ENCODE results near the gene MPHOSPH10. TPM values are rescaled to one million over a fixed set of nuclear protein-coding genes. Genes with fewer than 3 reads are reported as not detected.
"Not testable (repeated sequence)": the region's sequence is repeated elsewhere in the genome, so short reads cannot be mapped to it uniquely, and the experiment has no call there.

MPHOSPH10 gene
- total and polyA plus RNA-seq, 2 donors (not counting 3 experiments of a cell fraction or from before 2014, with no cell fraction given) = 4.4 to 38.8 TPM

DNA sequence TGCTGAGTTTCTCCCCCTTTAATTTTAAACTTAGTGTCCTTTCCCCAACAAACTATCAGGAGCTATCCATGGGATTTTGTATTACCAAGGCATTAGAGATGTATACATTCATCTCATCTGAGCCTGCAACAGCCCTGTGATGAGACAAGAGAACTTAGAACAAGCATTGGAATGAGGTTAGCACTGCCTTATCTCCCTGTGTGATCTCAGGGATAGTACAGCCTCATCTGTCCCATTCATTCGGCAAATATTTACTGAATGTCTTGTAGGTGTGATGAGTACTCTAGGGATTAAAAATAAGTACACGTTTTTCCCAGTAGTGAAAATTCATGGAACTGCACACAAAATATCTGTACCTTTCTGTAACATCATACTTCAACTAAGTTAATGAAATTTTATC lies 50.9 kb downstream of the MPHOSPH10 start:
- Histone ChIP-seq H3K27ac (ENCODE audit: insufficient read depth, low read depth, low read length) (no peak overlapping the region), H3K27me3 (ENCODE audit: control insufficient read depth in 2 of 2, insufficient read depth in 2 of 2, low read length in 2 of 2) (peaks cover 3 to 13% of the 10 kb centered on the region in 2 experiments), H3K4me3 (replicated peaks in 1 of 3; ENCODE audit: insufficient read depth in 1 of 3, low read depth in 1 of 3, low read length in 3 of 3) (no peak overlapping the region), H3K4me2 (ENCODE audit: insufficient read depth, low read length) (no peak overlapping the region), H2AFZ (ENCODE audit: low read depth, low read length) (no peak overlapping the region), H3K9ac (replicated peaks; ENCODE audit: extremely low read depth, insufficient read depth, low read length) (no peak overlapping the region), H4K20me1 (replicated peaks; ENCODE audit: control insufficient read depth, extremely low read depth, insufficient read depth, low read length) (no peaks in the 10 kb centered on the region), H3K36me3 (ENCODE audit: control insufficient read depth in 2 of 2, extremely low read depth in 1 of 2, insufficient read depth in 2 of 2, low read length in 2 of 2) (no peaks in the 10 kb centered on the region), H3K4me1 (ENCODE audit: control insufficient read depth, extremely low read depth, insufficient read depth, low read length) (no peaks in the 10 kb centered on the region), H3K79me2 (ENCODE audit: control insufficient read depth, insufficient read depth, low read length) (no peaks in the 10 kb centered on the region), H3K9me3 (replicated peaks; ENCODE audit: control insufficient read depth, insufficient read depth, low read length) (no peaks in the 10 kb centered on the region), H3K9me1 (replicated peaks; ENCODE audit: control insufficient read depth, extremely low read depth, insufficient read depth, low read length) (no peaks in the 10 kb centered on the region)
- DNase-seq (ENCODE audit: low read depth, low spot score) = no peak
- intact Hi-C loops (cut with micrococcal nuclease) = no loop called here
- no TSS peak for BruUV-seq (replicated peaks)
- TF ChIP-seq GATA2 (IDR thresholded peaks at IDR 0.05; ENCODE audit: insufficient read depth, insufficient read length, low read depth, low read length) = no peak
- no peak for TF ChIP-seq POLR2AphosphoS5 (IDR thresholded peaks at IDR 0.05; ENCODE audit: insufficient read depth, low read depth, low read length)
- no peak for TF ChIP-seq FOS (IDR thresholded peaks at IDR 0.05; ENCODE audit: borderline replicate concordance, insufficient read depth, low read length)
- TF ChIP-seq, protein P1, sequence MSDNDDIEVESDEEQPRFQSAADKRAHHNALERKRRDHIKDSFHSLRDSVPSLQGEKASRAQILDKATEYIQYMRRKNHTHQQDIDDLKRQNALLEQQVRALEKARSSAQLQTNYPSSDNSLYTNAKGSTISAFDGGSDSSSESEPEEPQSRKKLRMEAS (IDR thresholded peaks at IDR 0.05; ENCODE audit: insufficient read depth, insufficient read length) = no peak
- no peak for TF ChIP-seq EZH2 (IDR thresholded peaks at IDR 0.05; ENCODE audit: borderline replicate concordance, low read depth, low read length, severe bottlenecking)
- TF ChIP-seq POLR2A (IDR thresholded peaks at IDR 0.05; ENCODE audit: low read depth, low read length) = no peak
- no peak for TF ChIP-seq JUN (IDR thresholded peaks at IDR 0.05; ENCODE audit: borderline replicate concordance, insufficient read depth, insufficient read length, low read depth)
- TF ChIP-seq, protein P2, sequence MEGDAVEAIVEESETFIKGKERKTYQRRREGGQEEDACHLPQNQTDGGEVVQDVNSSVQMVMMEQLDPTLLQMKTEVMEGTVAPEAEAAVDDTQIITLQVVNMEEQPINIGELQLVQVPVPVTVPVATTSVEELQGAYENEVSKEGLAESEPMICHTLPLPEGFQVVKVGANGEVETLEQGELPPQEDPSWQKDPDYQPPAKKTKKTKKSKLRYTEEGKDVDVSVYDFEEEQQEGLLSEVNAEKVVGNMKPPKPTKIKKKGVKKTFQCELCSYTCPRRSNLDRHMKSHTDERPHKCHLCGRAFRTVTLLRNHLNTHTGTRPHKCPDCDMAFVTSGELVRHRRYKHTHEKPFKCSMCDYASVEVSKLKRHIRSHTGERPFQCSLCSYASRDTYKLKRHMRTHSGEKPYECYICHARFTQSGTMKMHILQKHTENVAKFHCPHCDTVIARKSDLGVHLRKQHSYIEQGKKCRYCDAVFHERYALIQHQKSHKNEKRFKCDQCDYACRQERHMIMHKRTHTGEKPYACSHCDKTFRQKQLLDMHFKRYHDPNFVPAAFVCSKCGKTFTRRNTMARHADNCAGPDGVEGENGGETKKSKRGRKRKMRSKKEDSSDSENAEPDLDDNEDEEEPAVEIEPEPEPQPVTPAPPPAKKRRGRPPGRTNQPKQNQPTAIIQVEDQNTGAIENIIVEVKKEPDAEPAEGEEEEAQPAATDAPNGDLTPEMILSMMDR (IDR thresholded peaks at IDR 0.05; ENCODE audit: extremely low read depth in 1 of 2, insufficient read depth in 1 of 2, low read depth in 1 of 2, low read length in 2 of 2) = no peak
- no peak for TF ChIP-seq MYC (IDR thresholded peaks at IDR 0.05; ENCODE audit: low read depth, low read length)
- CTCF ChIA-PET = interaction anchor here (1.1 kb wide), 1 partner anchor 150 kb away, joined by 3 read pairs; the partner anchor contains the start of gene ZNF638
- POLR2A ChIA-PET = no interaction called here
- dilution Hi-C loops (cut with MboI; ENCODE audit: extremely low pct_ligation_motif_present, low sequenced_read_pairs) = no loop called here
- FAIRE-seq = no peak

DNA sequence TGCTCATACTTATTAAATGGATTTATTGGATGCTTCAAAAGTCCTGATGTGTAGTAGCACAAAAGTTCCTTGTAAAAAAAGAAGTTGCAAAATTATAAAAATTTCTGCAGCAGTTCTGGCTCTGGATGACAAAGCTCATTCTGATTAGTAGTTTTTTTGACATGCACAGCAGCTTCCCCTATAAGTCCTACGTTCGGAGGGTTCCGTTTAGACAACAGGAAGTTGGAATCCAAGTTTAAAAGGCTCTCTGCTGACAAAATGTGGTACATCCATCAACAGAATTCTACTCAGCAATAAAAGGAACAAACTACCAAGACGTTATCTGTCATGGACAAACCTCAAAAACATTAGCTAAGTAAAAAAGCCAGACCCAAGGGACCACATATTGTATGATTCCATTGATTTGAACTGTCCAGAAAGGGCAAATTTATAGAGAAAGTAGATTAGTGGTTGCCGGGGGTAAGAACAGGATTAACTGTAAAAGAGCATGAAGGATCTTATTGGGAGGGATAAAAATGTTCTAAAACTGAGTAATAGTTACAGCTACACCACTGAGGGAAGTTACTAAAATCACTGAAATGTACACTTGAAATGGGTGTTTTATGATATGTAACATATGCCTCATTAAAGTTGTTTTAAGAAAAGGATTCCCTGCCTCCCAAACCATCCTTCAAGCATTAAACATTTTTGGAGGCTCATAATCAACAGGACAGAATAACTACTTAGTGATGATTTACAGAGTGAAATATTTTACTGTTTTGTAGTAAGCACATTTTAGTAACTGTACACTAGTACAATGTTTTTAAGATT lies 53.1 kb downstream of the MPHOSPH10 start:
- H3K9me3 ChIP-seq (replicated peaks; ENCODE audit: control insufficient read depth, insufficient read depth, low read length); H3K4me3 ChIP-seq (replicated peaks in 1 of 3; ENCODE audit: insufficient read depth in 1 of 3, low read depth in 1 of 3, low read length in 3 of 3); CTCF ChIA-PET: not testable (repeated sequence)

More for the DNA sequence above, 53.1 kb downstream of the MPHOSPH10 start:
- dilution Hi-C loops (cut with MboI; ENCODE audit: extremely low pct_ligation_motif_present, low sequenced_read_pairs); H3K79me2 ChIP-seq (ENCODE audit: control insufficient read depth, insufficient read depth, low read length); H3K4me2 ChIP-seq (ENCODE audit: insufficient read depth, low read length); H3K4me1 ChIP-seq (ENCODE audit: control insufficient read depth, extremely low read depth, insufficient read depth, low read length); intact Hi-C loops (cut with micrococcal nuclease); H3K36me3 ChIP-seq (ENCODE audit: control insufficient read depth in 2 of 2, extremely low read depth in 1 of 2, insufficient read depth in 2 of 2, low read length in 2 of 2); POLR2A ChIA-PET; H2AFZ ChIP-seq (ENCODE audit: low read depth, low read length); H4K20me1 ChIP-seq (replicated peaks; ENCODE audit: control insufficient read depth, extremely low read depth, insufficient read depth, low read length); H3K9me1 ChIP-seq (replicated peaks; ENCODE audit: control insufficient read depth, extremely low read depth, insufficient read depth, low read length); BruUV-seq (replicated peaks); H3K9ac ChIP-seq (replicated peaks; ENCODE audit: extremely low read depth, insufficient read depth, low read length); DNase-seq (ENCODE audit: low read depth, low spot score); H3K27ac ChIP-seq (ENCODE audit: insufficient read depth, low read depth, low read length): not testable (repeated sequence)
- peaks cover 14 to 22% of the 10 kb centered on the region in 2 experiments for H3K27me3 ChIP-seq (ENCODE audit: control insufficient read depth in 2 of 2, insufficient read depth in 2 of 2, low read length in 2 of 2)
- peak; percentile 42 for FAIRE-seq

Measured in endothelial cell of umbilical vein (primary cell).